ENCODE measurements around the gene GHRH. TPM values are rescaled to one million over a fixed set of nuclear protein-coding genes. Genes with fewer than 3 reads are reported as not detected.

Gene GHRH
- total RNA-seq, 1 experiment from 2014 or later: not detected

DNA sequence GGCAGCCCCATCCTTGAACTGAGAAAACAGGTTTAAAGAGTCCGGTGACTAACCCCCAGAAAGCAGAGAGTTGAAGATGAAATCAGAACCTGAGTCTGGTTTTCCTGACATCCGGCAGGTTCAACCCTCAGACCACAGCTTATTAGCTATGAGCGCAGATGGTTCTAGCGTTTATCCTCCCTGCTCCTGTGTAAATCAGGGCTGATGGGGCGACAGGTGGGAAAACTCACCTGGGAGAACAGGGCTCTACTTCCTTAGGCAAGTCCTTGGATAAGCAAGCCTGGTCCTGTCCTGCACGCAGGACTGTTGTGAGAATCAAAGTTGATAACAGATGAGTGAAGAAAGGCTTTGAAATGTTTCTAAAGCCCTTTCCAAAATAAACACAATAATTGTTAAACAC is 31.4 kb downstream of the GHRH start:
- Histone ChIP-seq H3K9me3 (ENCODE audit: control insufficient read depth, insufficient read depth, low read depth, low read length) (no peaks in the 10 kb centered on the region), H3K4me3 (ENCODE audit: low read depth in 2 of 2, low read length in 2 of 2) (no peak overlapping the region), H3K36me3 (ENCODE audit: control insufficient read depth, insufficient read depth, low read length) (peaks cover 56% of the 10 kb centered on the region), H3K27ac (ENCODE audit: low read length) (no peak overlapping the region), H3K4me1 (ENCODE audit: control insufficient read depth, insufficient read depth, low read length) (no peaks in the 10 kb centered on the region), H3K27me3 (ENCODE audit: control insufficient read depth, insufficient read depth, low read length) (no peaks in the 10 kb centered on the region)
- BruUV-seq (replicated peaks): no TSS peak
- intact Hi-C loops (cut with micrococcal nuclease; ENCODE audit: unreplicated experiment) (no loop called here), in situ Hi-C loops (cut with HindIII; ENCODE audit: low pct_unique_long_range_greater_than_20kb, low sequenced_read_pairs) (no loop called here)
- no peak for TF ChIP-seq SIN3A (IDR thresholded peaks at IDR 0.05; ENCODE audit: borderline replicate concordance, insufficient read depth, low read depth, low read length)
- TF ChIP-seq, protein P1, sequence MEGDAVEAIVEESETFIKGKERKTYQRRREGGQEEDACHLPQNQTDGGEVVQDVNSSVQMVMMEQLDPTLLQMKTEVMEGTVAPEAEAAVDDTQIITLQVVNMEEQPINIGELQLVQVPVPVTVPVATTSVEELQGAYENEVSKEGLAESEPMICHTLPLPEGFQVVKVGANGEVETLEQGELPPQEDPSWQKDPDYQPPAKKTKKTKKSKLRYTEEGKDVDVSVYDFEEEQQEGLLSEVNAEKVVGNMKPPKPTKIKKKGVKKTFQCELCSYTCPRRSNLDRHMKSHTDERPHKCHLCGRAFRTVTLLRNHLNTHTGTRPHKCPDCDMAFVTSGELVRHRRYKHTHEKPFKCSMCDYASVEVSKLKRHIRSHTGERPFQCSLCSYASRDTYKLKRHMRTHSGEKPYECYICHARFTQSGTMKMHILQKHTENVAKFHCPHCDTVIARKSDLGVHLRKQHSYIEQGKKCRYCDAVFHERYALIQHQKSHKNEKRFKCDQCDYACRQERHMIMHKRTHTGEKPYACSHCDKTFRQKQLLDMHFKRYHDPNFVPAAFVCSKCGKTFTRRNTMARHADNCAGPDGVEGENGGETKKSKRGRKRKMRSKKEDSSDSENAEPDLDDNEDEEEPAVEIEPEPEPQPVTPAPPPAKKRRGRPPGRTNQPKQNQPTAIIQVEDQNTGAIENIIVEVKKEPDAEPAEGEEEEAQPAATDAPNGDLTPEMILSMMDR (IDR thresholded peaks at IDR 0.05): no peak
- TF ChIP-seq POLR2AphosphoS5 (IDR thresholded peaks at IDR 0.05; ENCODE audit: low read depth, low read length): no peak
- no peak for TF ChIP-seq TCF7L2 (IDR thresholded peaks at IDR 0.05; ENCODE audit: low read depth, low read length)
- TF ChIP-seq, protein P2, sequence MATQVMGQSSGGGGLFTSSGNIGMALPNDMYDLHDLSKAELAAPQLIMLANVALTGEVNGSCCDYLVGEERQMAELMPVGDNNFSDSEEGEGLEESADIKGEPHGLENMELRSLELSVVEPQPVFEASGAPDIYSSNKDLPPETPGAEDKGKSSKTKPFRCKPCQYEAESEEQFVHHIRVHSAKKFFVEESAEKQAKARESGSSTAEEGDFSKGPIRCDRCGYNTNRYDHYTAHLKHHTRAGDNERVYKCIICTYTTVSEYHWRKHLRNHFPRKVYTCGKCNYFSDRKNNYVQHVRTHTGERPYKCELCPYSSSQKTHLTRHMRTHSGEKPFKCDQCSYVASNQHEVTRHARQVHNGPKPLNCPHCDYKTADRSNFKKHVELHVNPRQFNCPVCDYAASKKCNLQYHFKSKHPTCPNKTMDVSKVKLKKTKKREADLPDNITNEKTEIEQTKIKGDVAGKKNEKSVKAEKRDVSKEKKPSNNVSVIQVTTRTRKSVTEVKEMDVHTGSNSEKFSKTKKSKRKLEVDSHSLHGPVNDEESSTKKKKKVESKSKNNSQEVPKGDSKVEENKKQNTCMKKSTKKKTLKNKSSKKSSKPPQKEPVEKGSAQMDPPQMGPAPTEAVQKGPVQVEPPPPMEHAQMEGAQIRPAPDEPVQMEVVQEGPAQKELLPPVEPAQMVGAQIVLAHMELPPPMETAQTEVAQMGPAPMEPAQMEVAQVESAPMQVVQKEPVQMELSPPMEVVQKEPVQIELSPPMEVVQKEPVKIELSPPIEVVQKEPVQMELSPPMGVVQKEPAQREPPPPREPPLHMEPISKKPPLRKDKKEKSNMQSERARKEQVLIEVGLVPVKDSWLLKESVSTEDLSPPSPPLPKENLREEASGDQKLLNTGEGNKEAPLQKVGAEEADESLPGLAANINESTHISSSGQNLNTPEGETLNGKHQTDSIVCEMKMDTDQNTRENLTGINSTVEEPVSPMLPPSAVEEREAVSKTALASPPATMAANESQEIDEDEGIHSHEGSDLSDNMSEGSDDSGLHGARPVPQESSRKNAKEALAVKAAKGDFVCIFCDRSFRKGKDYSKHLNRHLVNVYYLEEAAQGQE (IDR thresholded peaks at IDR 0.05; ENCODE audit: insufficient read depth in 1 of 2, low read depth in 2 of 2, low read length in 1 of 2): no peak
- DNase-seq (ENCODE audit: low read depth, low spot score) (no peak), ATAC-seq (no peak)
- ChIA-PET POLR2A (no interaction called here), CTCF (no interaction called here)

DNA sequence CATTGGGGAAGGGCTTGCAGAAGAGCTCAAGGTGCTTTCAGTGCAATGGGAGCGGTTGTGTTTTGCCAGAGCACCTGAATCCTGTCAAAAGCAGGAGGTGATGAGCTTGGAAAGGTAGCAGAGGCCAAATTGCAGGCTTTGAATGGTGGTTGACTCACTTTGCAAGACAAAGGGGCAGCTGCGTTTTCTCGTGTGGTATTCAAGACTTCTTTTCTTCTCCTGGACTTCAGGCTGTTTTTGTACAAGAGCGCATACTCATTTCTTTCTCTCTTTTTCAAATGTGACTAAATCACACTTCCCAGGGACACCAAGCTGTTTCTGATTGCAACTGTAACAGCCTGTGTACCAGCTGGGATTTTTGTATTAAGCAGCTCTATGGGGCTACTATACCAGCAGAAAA is 32.3 kb downstream of the GHRH start:
- BruUV-seq (replicated peaks): no TSS peak
- TF ChIP-seq, protein P2 (IDR thresholded peaks at IDR 0.05; ENCODE audit: insufficient read depth in 1 of 2, low read depth in 2 of 2, low read length in 1 of 2): no peak
- intact Hi-C loops (cut with micrococcal nuclease; ENCODE audit: unreplicated experiment): no loop called here
- ChIA-PET CTCF (no interaction called here), POLR2A (no interaction called here)
- no peaks in the 10 kb centered on the region for H3K4me1 ChIP-seq (ENCODE audit: control insufficient read depth, insufficient read depth, low read length)
- ATAC-seq (no peak), DNase-seq (ENCODE audit: low read depth, low spot score) (no peak)
- peaks cover 56% of the 10 kb centered on the region for H3K36me3 ChIP-seq (ENCODE audit: control insufficient read depth, insufficient read depth, low read length)
- H3K27ac ChIP-seq (ENCODE audit: low read length): no peak overlapping the region
- no peaks in the 10 kb centered on the region for H3K27me3 ChIP-seq (ENCODE audit: control insufficient read depth, insufficient read depth, low read length)
- H3K9me3 ChIP-seq (ENCODE audit: control insufficient read depth, insufficient read depth, low read depth, low read length): no peaks in the 10 kb centered on the region
- H3K4me3 ChIP-seq (ENCODE audit: low read depth in 2 of 2, low read length in 2 of 2): no peak overlapping the region
- in situ Hi-C loops (cut with HindIII; ENCODE audit: low pct_unique_long_range_greater_than_20kb, low sequenced_read_pairs): no loop called here
